EL (cell line): ENCODE data around the gene TM9SF4.
"Not testable (repeated sequence)": the region's sequence is repeated elsewhere in the genome, so short reads cannot be mapped to it uniquely, and the experiment has no call there.

Source experiments
- DNase-seq: peaks from one replicate; pipeline ENCODE4 v3.0.0-alpha.2; 2016

Gene TM9SF4

GRCh38 chr20:32191873-32192272 lies 82.4 kb downstream of the TM9SF4 start:
- DNase-seq = peak; percentile 16

- DNase-seq = no peak
These were observed 83.2 kb downstream of the TM9SF4 start for GRCh38 chr20:32192698-32193097.

- DNase-seq = not testable (repeated sequence)
These were observed 83.8 kb downstream of the TM9SF4 start for GRCh38 chr20:32193336-32193735.

GRCh38 chr20:32193996-32194395 lies 84.5 kb downstream of the TM9SF4 start:
- no peak for DNase-seq

GRCh38 chr20:32195581-32195980 lies 86.1 kb downstream of the TM9SF4 start:
- DNase-seq = no peak

GRCh38 chr20:32196613-32197012 lies 87.1 kb downstream of the TM9SF4 start:
- DNase-seq = not testable (repeated sequence)

GRCh38 chr20:32197136-32197535 lies 87.6 kb downstream of the TM9SF4 start:
- DNase-seq = not testable (repeated sequence)

- no peak for DNase-seq
These were observed 89.5 kb downstream of the TM9SF4 start for GRCh38 chr20:32199006-32199405.

GRCh38 chr20:32201296-32201976 lies 91.9 kb downstream of the TM9SF4 start:
- DNase-seq = peak; percentile 67

GRCh38 chr20:32201977-32202363 lies 92.5 kb downstream of the TM9SF4 start:
- peak; percentile 18 for DNase-seq

- DNase-seq = no peak
These were observed 94.1 kb downstream of the TM9SF4 start for GRCh38 chr20:32203356-32204204.

- no peak for DNase-seq
These were observed 94.9 kb downstream of the TM9SF4 start for GRCh38 chr20:32204205-32205109.

GRCh38 chr20:32205110-32205842 lies 95.8 kb downstream of the TM9SF4 start:
- DNase-seq = no peak

- DNase-seq = no peak
These were observed 96.6 kb downstream of the TM9SF4 start for GRCh38 chr20:32205843-32206759.

GRCh38 chr20:32206760-32207625 lies 97.5 kb downstream of the TM9SF4 start:
- DNase-seq = no peak

- DNase-seq = peak; percentile 88
These were observed 98.3 kb downstream of the TM9SF4 start, which contains the start of the genes PLAGL2 and POFUT1 for GRCh38 chr20:32207626-32208498. Gene PLAGL2, minus strand, starts transcription at chr20:32207743. Its CDS starts 5,565 bp downstream, at chr20:32202178. Gene POFUT1, plus strand, starts transcription at chr20:32207880. Its CDS starts 62 bp downstream, at chr20:32207942.

GRCh38 chr20:32208499-32209154 lies 99.1 kb downstream of the TM9SF4 start:
- no peak for DNase-seq

GRCh38 chr20:32209850-32210605 lies 100.5 kb downstream of the TM9SF4 start:
- no peak for DNase-seq
